CD4-positive, alpha-beta T cell (primary cell): Measurements from ENCODE around the gene NKAIN2. TPM values are rescaled to one million over a fixed set of nuclear protein-coding genes. Genes with fewer than 3 reads are reported as not detected.
"Not testable (repeated sequence)": the region's sequence is repeated elsewhere in the genome, so short reads cannot be mapped to it uniquely, and the experiment has no call there.

Source experiments
- ATAC-seq: fragments of 200-7000 bp; cut with Tn5 transposase; one replicate; pipeline ENCODE4 v1.10.0; 2022; ENCODE audit warnings: mild to moderate bottlenecking; ENCODE audit not compliant: poor library complexity
- CTCF ChIA-PET: fragments of 350-600 bp; sonication (Branson Sonifier 250); formaldehyde crosslinking; loops from one replicate; lab custom pipeline; 2021; ENCODE audit warnings: antibody characterized with exemption, inconsistent platforms; lab: Charles Lee
- POLR2A ChIA-PET: fragments of 350-600 bp; sonication (Branson Sonifier 250); formaldehyde crosslinking; loops from one replicate; lab custom pipeline; 2021; ENCODE audit warnings: antibody characterized with exemption, inconsistent platforms; lab: Charles Lee
- DNase-seq, 14 experiments: peaks; one replicate each; pipeline ENCODE4 v3.0.0-alpha.2; 2013 to 2020; ENCODE audit warnings: mixed read lengths in 2 of 14
- H3K27ac ChIP-seq, 2 donors: one replicate each; pipeline versions ENCODE4 v1.5.1 to v1.7.0; 2013; ENCODE audit warnings: low read length in 2 of 2, low read depth in 1 of 2, mild to moderate bottlenecking in 1 of 2
- H3K27me3 ChIP-seq, 2 experiments: 1 replicate in 1 of 2; 2 replicates in 1 of 2; pipeline versions ENCODE4 v1.6.1 to v1.7.0; 2013; ENCODE audit warnings: low read length in 2 of 2, control low read depth in 1 of 2, mild to moderate bottlenecking in 1 of 2, moderate library complexity in 1 of 2; ENCODE audit not compliant: insufficient read depth in 2 of 2, control insufficient read depth in 1 of 2
- H3K36me3 ChIP-seq: one replicate; pipeline ENCODE4 v1.6.1; 2013; ENCODE audit warnings: low read length, control low read depth; ENCODE audit not compliant: insufficient read depth
- H3K4me1 ChIP-seq: one replicate; pipeline ENCODE4 v1.6.1; 2013; ENCODE audit warnings: low read length, control low read depth; ENCODE audit not compliant: insufficient read depth
- H3K4me3 ChIP-seq: one replicate; pipeline ENCODE4 v1.5.1; 2013; ENCODE audit warnings: mild to moderate bottlenecking, low read length, moderate library complexity
- H3K9me3 ChIP-seq, 2 experiments: 1 replicate in 1 of 2; 2 replicates in 1 of 2; pipeline versions ENCODE4 v1.6.1 to v1.7.0; 2013; ENCODE audit warnings: low read length in 2 of 2, mild to moderate bottlenecking in 2 of 2, control low read depth in 1 of 2, moderate library complexity in 1 of 2; ENCODE audit not compliant: control insufficient read depth in 1 of 2, insufficient read depth in 1 of 2
- H3K27ac Mint-ChIP-seq: one replicate; pipeline ENCODE4 v1.8.0; 2020; ENCODE audit warnings: mixed read lengths
- H3K27me3 Mint-ChIP-seq: one replicate; pipeline ENCODE4 v1.8.0; 2021; ENCODE audit warnings: mixed read lengths
- H3K36me3 Mint-ChIP-seq: one replicate; pipeline ENCODE4 v1.8.0; 2021; ENCODE audit warnings: low read depth, mixed read lengths
- H3K4me1 Mint-ChIP-seq: one replicate; pipeline ENCODE4 v1.8.0; 2021; ENCODE audit warnings: low read depth, mixed read lengths
- H3K4me3 Mint-ChIP-seq: one replicate; pipeline ENCODE4 v1.8.0; 2020; ENCODE audit warnings: mild to moderate bottlenecking, mixed read lengths
- H3K9me3 Mint-ChIP-seq: one replicate; pipeline ENCODE4 v1.8.0; 2020; ENCODE audit warnings: mixed read lengths
- CTCF ChIP-seq: fragments of 200-600 bp; IDR thresholded peaks from one replicate; pipeline ENCODE4 v1.8.0; 2022; ENCODE audit warnings: antibody characterized with exemption, mild to moderate bottlenecking
- intact Hi-C, 2 experiments: fragments of 100-400 bp; cut with DNase I in 1 of 2; cut with micrococcal nuclease in 1 of 2; formaldehyde crosslinking; loops; one replicate each; pipeline versions ENCODE4 v1.15.1 to v1.9.0; 2023 to 2025; cut with DNase I, micrococcal nuclease
- total RNA-seq, 174 experiments: library from RNA in 2 of 174; stranded (reverse) in 2 of 174; gene quantifications; one replicate each; pipeline ENCODE4 v1.2.3 and lab custom pipeline; 2021 to 2026

Gene NKAIN2
- total RNA-seq, 2 experiments from 2014 or later = not detected

GRCh38 chr6:123909989-123910388 lies 106.3 kb downstream of the NKAIN2 start:
- no peak overlapping the region for H3K4me3 ChIP-seq
- Mint-ChIP-seq H3K4me1 (no peaks in the 10 kb centered on the region), H3K4me3 (no peak overlapping the region), H3K36me3 (no peaks in the 10 kb centered on the region), H3K27me3 (no peaks in the 10 kb centered on the region), H3K27ac (no peak overlapping the region), H3K9me3 (peaks cover 2% of the 10 kb centered on the region)
- H3K9me3 ChIP-seq = no peaks in the 10 kb centered on the region
- H3K36me3 ChIP-seq = no peaks in the 10 kb centered on the region
- DNase-seq (no peak), ATAC-seq (no peak)
- no peaks in the 10 kb centered on the region for H3K27me3 ChIP-seq
- H3K4me1 ChIP-seq = no peaks in the 10 kb centered on the region
- no peak overlapping the region for H3K27ac ChIP-seq
- CTCF ChIA-PET = no interaction called here
- POLR2A ChIA-PET = no interaction called here
- no peak for TF ChIP-seq CTCF
- intact Hi-C loops = no loop called here

GRCh38 chr6:123913863-123914262 lies 110.2 kb downstream of the NKAIN2 start:
- no peak for TF ChIP-seq CTCF
- H3K4me3 Mint-ChIP-seq = no peak overlapping the region
- Histone ChIP-seq H3K27me3 (no peaks in the 10 kb centered on the region), H3K4me1 (no peaks in the 10 kb centered on the region), H3K36me3 (no peaks in the 10 kb centered on the region), H3K9me3 (no peaks in the 10 kb centered on the region), H3K4me3 (no peak overlapping the region), H3K27ac (no peak overlapping the region)
- no peaks in the 10 kb centered on the region for H3K27me3 Mint-ChIP-seq
- ChIA-PET CTCF (no interaction called here), POLR2A (no interaction called here)
- H3K9me3 Mint-ChIP-seq = peaks cover 2% of the 10 kb centered on the region
- no peak for ATAC-seq
- intact Hi-C loops = no loop called here
- no peaks in the 10 kb centered on the region for H3K4me1 Mint-ChIP-seq
- no peak overlapping the region for H3K27ac Mint-ChIP-seq
- no peaks in the 10 kb centered on the region for H3K36me3 Mint-ChIP-seq
- no peak for DNase-seq

- H3K27ac ChIP-seq, H3K27ac Mint-ChIP-seq, H3K36me3 ChIP-seq, H3K27me3 ChIP-seq, H3K4me3 Mint-ChIP-seq, H3K4me1 ChIP-seq, ATAC-seq, DNase-seq, H3K36me3 Mint-ChIP-seq, CTCF ChIA-PET, H3K4me1 Mint-ChIP-seq, H3K9me3 ChIP-seq, H3K4me3 ChIP-seq, POLR2A ChIA-PET, H3K27me3 Mint-ChIP-seq, intact Hi-C loops, H3K9me3 Mint-ChIP-seq: not testable (repeated sequence)
Observed at GRCh38 chr6:123923379-123923778, 119.7 kb downstream of the NKAIN2 start.

- CTCF ChIA-PET = no interaction called here
- Histone ChIP-seq H3K27ac (no peak overlapping the region), H3K9me3 (no peaks in the 10 kb centered on the region), H3K4me3 (no peak overlapping the region), H3K4me1 (no peaks in the 10 kb centered on the region), H3K27me3 (no peaks in the 10 kb centered on the region), H3K36me3 (no peaks in the 10 kb centered on the region)
- peaks cover 3% of the 10 kb centered on the region for H3K9me3 Mint-ChIP-seq
- no peak overlapping the region for H3K4me3 Mint-ChIP-seq
- no peaks in the 10 kb centered on the region for H3K27me3 Mint-ChIP-seq
- H3K36me3 Mint-ChIP-seq = no peaks in the 10 kb centered on the region
- ATAC-seq = no peak
- TF ChIP-seq CTCF = no peak
- no peak overlapping the region for H3K27ac Mint-ChIP-seq
- POLR2A ChIA-PET = no interaction called here
- intact Hi-C loops = no loop called here
- no peaks in the 10 kb centered on the region for H3K4me1 Mint-ChIP-seq
- no peak for DNase-seq
Observed at GRCh38 chr6:123925350-123925749, 121.7 kb downstream of the NKAIN2 start.
